ENCODE measurements around the gene AURKA. TPM values are rescaled to one million over a fixed set of nuclear protein-coding genes. Genes with fewer than 3 reads are reported as not detected.
A peak's percentile ranks its signal among the peaks of the same experiment; 100 is the strongest.

AURKA gene
- total RNA-seq, 1 donor: 4.7 TPM

DNA sequence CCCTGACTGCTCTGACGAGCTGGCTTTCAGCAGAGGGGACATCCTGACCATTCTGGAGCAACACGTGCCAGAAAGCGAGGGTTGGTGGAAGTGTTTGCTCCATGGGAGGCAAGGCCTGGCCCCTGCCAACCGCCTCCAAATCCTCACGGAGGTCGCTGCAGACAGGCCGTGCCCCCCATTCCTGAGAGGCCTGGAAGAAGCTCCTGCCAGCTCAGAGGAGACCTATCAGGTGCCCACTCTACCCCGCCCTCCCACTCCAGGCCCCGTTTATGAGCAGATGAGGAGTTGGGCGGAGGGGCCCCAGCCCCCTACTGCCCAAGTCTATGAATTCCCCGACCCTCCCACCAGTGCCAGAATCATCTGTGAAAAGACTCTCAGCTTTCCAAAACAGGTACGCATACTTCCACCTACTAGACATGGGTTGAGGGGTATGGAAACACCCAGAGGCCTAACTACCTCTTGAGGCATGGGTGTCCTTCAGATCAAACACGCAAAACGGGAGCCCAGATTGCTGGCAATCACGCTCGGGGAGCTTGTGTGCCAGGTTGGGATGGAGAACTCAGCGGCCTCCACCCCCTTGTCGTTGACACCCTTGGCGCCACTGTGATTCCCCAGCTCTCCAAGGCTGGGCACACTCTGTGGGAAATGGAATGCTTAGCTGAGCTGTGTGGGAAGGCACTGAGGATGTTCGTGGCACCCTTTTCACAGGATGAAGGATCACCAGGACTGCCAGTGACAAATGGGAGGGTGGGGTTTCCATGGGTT, 45.4 kb upstream of the AURKA start:
- no peaks in the 10 kb centered on the region for H3K79me2 ChIP-seq (ENCODE audit: insufficient read depth, low read length)

DNA sequence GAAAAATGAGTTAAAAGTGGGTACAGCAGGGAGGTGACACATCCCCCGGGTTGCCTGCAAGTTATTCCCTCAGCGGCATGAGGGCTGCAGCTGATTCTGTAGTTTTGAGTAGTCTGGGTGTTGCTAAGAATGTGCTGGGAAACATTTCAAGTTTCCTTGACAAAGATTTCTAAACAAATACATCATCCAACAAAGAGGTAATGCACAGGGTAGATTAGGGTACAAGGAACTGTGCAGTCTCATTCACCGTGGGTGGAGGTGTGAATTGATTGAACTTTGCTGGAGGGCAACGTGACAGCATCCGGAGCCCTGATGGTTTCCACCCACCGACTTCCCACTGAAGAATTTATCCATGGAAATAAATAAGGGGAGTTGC, 41.9 kb upstream of the AURKA start:
- peak overlapping the region; percentile 35 for H3K4me2 ChIP-seq (ENCODE audit: insufficient read depth, low read length)
- H2AFZ ChIP-seq (ENCODE audit: low read length): peak overlapping the region; percentile 24
- H3K27me3 ChIP-seq (ENCODE audit: insufficient read depth, low read length): no peaks in the 10 kb centered on the region
- H3K4me1 ChIP-seq (ENCODE audit: insufficient read depth, low read length): peaks cover 23% of the 10 kb centered on the region
- DNase-seq (ENCODE audit: insufficient read length, low spot score, missing footprints): peak; percentile 87
- no peaks in the 10 kb centered on the region for H3K36me3 ChIP-seq (ENCODE audit: insufficient read depth, low read length)
- no peaks in the 10 kb centered on the region for H3K9me3 ChIP-seq (ENCODE audit: low read depth, low read length)
- no peaks in the 10 kb centered on the region for H4K20me1 ChIP-seq (ENCODE audit: insufficient read depth, low read length)
- H3K4me3 ChIP-seq (ENCODE audit: insufficient read depth, low read length): no peak overlapping the region
- no peaks in the 10 kb centered on the region for H3K79me2 ChIP-seq (ENCODE audit: insufficient read depth, low read length)
- TF ChIP-seq, protein P1, sequence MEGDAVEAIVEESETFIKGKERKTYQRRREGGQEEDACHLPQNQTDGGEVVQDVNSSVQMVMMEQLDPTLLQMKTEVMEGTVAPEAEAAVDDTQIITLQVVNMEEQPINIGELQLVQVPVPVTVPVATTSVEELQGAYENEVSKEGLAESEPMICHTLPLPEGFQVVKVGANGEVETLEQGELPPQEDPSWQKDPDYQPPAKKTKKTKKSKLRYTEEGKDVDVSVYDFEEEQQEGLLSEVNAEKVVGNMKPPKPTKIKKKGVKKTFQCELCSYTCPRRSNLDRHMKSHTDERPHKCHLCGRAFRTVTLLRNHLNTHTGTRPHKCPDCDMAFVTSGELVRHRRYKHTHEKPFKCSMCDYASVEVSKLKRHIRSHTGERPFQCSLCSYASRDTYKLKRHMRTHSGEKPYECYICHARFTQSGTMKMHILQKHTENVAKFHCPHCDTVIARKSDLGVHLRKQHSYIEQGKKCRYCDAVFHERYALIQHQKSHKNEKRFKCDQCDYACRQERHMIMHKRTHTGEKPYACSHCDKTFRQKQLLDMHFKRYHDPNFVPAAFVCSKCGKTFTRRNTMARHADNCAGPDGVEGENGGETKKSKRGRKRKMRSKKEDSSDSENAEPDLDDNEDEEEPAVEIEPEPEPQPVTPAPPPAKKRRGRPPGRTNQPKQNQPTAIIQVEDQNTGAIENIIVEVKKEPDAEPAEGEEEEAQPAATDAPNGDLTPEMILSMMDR (IDR thresholded peaks at IDR 0.05; ENCODE audit: extremely low read depth, low read depth, low read length): no peak
- H3K27ac ChIP-seq (ENCODE audit: low read depth, low read length): peak overlapping the region; percentile 86

More for the DNA sequence above, 45.4 kb upstream of the AURKA start:
- peaks cover 29% of the 10 kb centered on the region for H3K4me1 ChIP-seq (ENCODE audit: insufficient read depth, low read length)
- H3K4me3 ChIP-seq (ENCODE audit: insufficient read depth, low read length): no peak overlapping the region
- H2AFZ ChIP-seq (ENCODE audit: low read length): no peak overlapping the region
- H4K20me1 ChIP-seq (ENCODE audit: insufficient read depth, low read length): no peaks in the 10 kb centered on the region
- TF ChIP-seq, protein P1 (IDR thresholded peaks at IDR 0.05; ENCODE audit: extremely low read depth, low read depth, low read length): no peak
- peak overlapping the region; percentile 44 for H3K27ac ChIP-seq (ENCODE audit: low read depth, low read length)
- H3K4me2 ChIP-seq (ENCODE audit: insufficient read depth, low read length): no peak overlapping the region
- H3K9me3 ChIP-seq (ENCODE audit: low read depth, low read length): no peaks in the 10 kb centered on the region
- no peak for DNase-seq (ENCODE audit: insufficient read length, low spot score, missing footprints)
- H3K36me3 ChIP-seq (ENCODE audit: insufficient read depth, low read length): no peaks in the 10 kb centered on the region
- no peaks in the 10 kb centered on the region for H3K27me3 ChIP-seq (ENCODE audit: insufficient read depth, low read length)

DNA sequence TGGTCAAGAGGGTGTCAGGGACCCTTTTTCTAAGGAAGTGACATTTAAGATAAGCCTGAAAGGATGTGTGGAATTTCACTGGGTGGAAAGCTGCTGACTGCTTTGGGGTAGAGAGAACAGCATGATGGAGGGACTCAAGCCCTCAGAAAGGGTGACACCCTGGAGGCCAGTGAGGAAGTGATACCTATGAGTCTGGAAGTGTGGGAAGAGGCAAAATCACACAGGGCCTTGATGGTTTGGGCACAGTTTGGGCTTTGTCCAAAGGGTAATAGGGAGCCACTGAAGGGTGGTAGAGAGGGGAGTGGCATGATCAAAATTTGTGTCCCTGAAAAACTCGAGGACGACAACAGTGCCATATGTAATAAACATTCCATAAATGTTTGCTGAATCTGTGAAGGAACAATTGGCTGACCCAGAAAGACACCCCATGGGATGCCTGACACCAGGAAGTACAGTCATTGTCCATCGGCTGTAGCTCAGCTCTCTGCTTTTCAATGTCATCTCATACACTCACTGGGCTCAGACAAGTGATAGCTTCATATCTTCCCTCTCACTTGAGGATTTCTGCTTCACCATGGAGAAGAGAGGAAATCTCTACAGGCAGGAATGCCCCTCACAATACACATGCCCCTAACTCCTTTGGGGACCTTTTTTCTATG, 41.3 kb upstream of the AURKA start:
- H3K27ac ChIP-seq (ENCODE audit: low read depth, low read length): peak overlapping the region; percentile 86
- H3K4me2 ChIP-seq (ENCODE audit: insufficient read depth, low read length): peak overlapping the region; percentile 35
- TF ChIP-seq, protein P1 (IDR thresholded peaks at IDR 0.05; ENCODE audit: extremely low read depth, low read depth, low read length): no peak
- no peaks in the 10 kb centered on the region for H3K79me2 ChIP-seq (ENCODE audit: insufficient read depth, low read length)
- no peak for DNase-seq (ENCODE audit: insufficient read length, low spot score, missing footprints)
- no peaks in the 10 kb centered on the region for H3K27me3 ChIP-seq (ENCODE audit: insufficient read depth, low read length)
- peaks cover 27% of the 10 kb centered on the region for H3K4me1 ChIP-seq (ENCODE audit: insufficient read depth, low read length)
- no peak overlapping the region for H3K4me3 ChIP-seq (ENCODE audit: insufficient read depth, low read length)
- H2AFZ ChIP-seq (ENCODE audit: low read length): peak overlapping the region; percentile 24
- no peaks in the 10 kb centered on the region for H3K36me3 ChIP-seq (ENCODE audit: insufficient read depth, low read length)
- no peaks in the 10 kb centered on the region for H4K20me1 ChIP-seq (ENCODE audit: insufficient read depth, low read length)
- no peaks in the 10 kb centered on the region for H3K9me3 ChIP-seq (ENCODE audit: low read depth, low read length)

DNA sequence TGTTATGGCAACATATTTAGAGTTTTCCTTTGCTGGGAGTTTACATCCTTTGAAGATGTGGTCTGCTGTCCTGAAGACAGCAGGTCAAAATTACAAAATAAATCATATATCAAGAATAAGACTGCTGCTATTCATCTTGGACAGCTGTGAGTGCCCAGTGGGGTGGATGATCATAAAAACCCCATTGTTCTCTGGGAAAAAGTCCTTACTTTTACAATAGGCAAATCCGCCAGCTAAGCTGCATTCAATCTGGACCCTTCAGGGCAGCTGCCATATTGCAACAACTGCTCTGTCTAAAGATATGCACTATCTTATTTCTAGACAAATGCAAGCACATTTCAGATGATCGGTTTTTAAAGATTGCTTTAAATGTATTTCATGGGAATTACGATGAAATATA, 39.5 kb upstream of the AURKA start:
- no peaks in the 10 kb centered on the region for H3K36me3 ChIP-seq (ENCODE audit: insufficient read depth, low read length)
- no peak overlapping the region for H2AFZ ChIP-seq (ENCODE audit: low read length)
- H3K9me3 ChIP-seq (ENCODE audit: low read depth, low read length): no peaks in the 10 kb centered on the region
- DNase-seq (ENCODE audit: insufficient read length, low spot score, missing footprints): no peak
- no peaks in the 10 kb centered on the region for H3K27me3 ChIP-seq (ENCODE audit: insufficient read depth, low read length)
- no peak overlapping the region for H3K4me3 ChIP-seq (ENCODE audit: insufficient read depth, low read length)
- peaks cover 29% of the 10 kb centered on the region for H3K4me1 ChIP-seq (ENCODE audit: insufficient read depth, low read length)
- TF ChIP-seq, protein P1 (IDR thresholded peaks at IDR 0.05; ENCODE audit: extremely low read depth, low read depth, low read length): no peak
- no peaks in the 10 kb centered on the region for H4K20me1 ChIP-seq (ENCODE audit: insufficient read depth, low read length)
- no peaks in the 10 kb centered on the region for H3K79me2 ChIP-seq (ENCODE audit: insufficient read depth, low read length)
- H3K4me2 ChIP-seq (ENCODE audit: insufficient read depth, low read length): no peak overlapping the region
- H3K27ac ChIP-seq (ENCODE audit: low read depth, low read length): no peak overlapping the region

Measured in osteoblast (primary cell).